ENCODE measurements around the gene ATAD1.

ATAD1 gene

GRCh38 chr10:87702973-87703294 lies 115.1 kb downstream of the ATAD1 start:
- ATAC-seq, result no peak

GRCh38 chr10:87702260-87702972 lies 115.6 kb downstream of the ATAD1 start:
- TF ChIP-seq RARB (CRISPR knock-in tag; IDR thresholded peaks at IDR 0.05) (no peak), CREB5 (CRISPR knock-in tag; IDR thresholded peaks at IDR 0.05; ENCODE audit: low read depth) (no peak), TSHZ2 (CRISPR knock-in tag; IDR thresholded peaks at IDR 0.05) (no peak), ZC3H10 (CRISPR knock-in tag; IDR thresholded peaks at IDR 0.05) (no peak), ZNF565 (CRISPR knock-in tag; conservative IDR thresholded peaks at IDR 0.05; ENCODE audit: low read depth) (no peak), OSR1 (CRISPR knock-in tag; IDR thresholded peaks at IDR 0.05) (no peak), ISL1 (CRISPR knock-in tag; IDR thresholded peaks at IDR 0.05) (no peak), ARNTL (CRISPR knock-in tag; IDR thresholded peaks at IDR 0.05; ENCODE audit: borderline replicate concordance, low read depth) (no peak), ZFP30 (CRISPR knock-in tag; IDR thresholded peaks at IDR 0.05) (no peak), TCF4 (CRISPR knock-in tag; IDR thresholded peaks at IDR 0.05; ENCODE audit: borderline replicate concordance) (no peak)
- TF ChIP-seq, protein P1, sequence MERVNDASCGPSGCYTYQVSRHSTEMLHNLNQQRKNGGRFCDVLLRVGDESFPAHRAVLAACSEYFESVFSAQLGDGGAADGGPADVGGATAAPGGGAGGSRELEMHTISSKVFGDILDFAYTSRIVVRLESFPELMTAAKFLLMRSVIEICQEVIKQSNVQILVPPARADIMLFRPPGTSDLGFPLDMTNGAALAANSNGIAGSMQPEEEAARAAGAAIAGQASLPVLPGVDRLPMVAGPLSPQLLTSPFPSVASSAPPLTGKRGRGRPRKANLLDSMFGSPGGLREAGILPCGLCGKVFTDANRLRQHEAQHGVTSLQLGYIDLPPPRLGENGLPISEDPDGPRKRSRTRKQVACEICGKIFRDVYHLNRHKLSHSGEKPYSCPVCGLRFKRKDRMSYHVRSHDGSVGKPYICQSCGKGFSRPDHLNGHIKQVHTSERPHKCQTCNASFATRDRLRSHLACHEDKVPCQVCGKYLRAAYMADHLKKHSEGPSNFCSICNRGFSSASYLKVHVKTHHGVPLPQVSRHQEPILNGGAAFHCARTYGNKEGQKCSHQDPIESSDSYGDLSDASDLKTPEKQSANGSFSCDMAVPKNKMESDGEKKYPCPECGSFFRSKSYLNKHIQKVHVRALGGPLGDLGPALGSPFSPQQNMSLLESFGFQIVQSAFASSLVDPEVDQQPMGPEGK (CRISPR knock-in tag; IDR thresholded peaks at IDR 0.05; ENCODE audit: borderline replicate concordance), result no peak
- no peak for ATAC-seq

More at GRCh38 chr10:87702973-87703294, 115.1 kb downstream of the ATAD1 start:
- no peak for TF ChIP-seq GLIS3 (CRISPR knock-in tag; IDR thresholded peaks at IDR 0.05)
- no peak for TF ChIP-seq ZNF8 (CRISPR knock-in tag; IDR thresholded peaks at IDR 0.05)
- TF ChIP-seq ARNTL (CRISPR knock-in tag; IDR thresholded peaks at IDR 0.05; ENCODE audit: borderline replicate concordance, low read depth), result no peak
- no peak for TF ChIP-seq RARB (CRISPR knock-in tag; IDR thresholded peaks at IDR 0.05)
- TF ChIP-seq ESRRG (CRISPR knock-in tag; IDR thresholded peaks at IDR 0.05), result no peak
- no peak for TF ChIP-seq ZFP30 (CRISPR knock-in tag; IDR thresholded peaks at IDR 0.05)

Measured in SK-N-SH treated with all-trans-retinoic acid at 6 μM for 48 hours (cell line).